H1 (cell line): ENCODE measurements around the gene C20orf141.

Experiments
- EGR1 ChIP-seq: IDR thresholded peaks from 2 replicates; pipeline ENCODE4 v1.6.1; 2011; ENCODE audit warnings: low read depth, low read length, borderline replicate concordance
- EZH2 ChIP-seq: fragments of 200-600 bp; sonication (generic); IDR thresholded peaks from 2 replicates; pipeline ENCODE4 v1.7.1; 2012; ENCODE audit warnings: low read depth, mild to moderate bottlenecking, moderate library complexity, low read length, inconsistent platforms; ENCODE audit not compliant: severe bottlenecking
- GABPA ChIP-seq: IDR thresholded peaks from 2 replicates; pipeline ENCODE4 v1.6.1; 2011; ENCODE audit warnings: mild to moderate bottlenecking, low read length, moderate library complexity, borderline replicate concordance; ENCODE audit not compliant: insufficient read depth
- MAFK ChIP-seq: IDR thresholded peaks from 2 replicates; pipeline ENCODE4 v1.6.1; 2012; ENCODE audit warnings: low read depth, mild to moderate bottlenecking, improper control_type of control experiment, low read length
- POLR2A ChIP-seq, 2 experiments: IDR thresholded peaks; 1 replicate in 1 of 2; 2 replicates in 1 of 2; pipeline ENCODE4 v1.6.1; 2011; ENCODE audit warnings: low read depth in 2 of 2, low read length in 2 of 2, mild to moderate bottlenecking in 2 of 2; ENCODE audit errors: control extremely low read depth in 1 of 2
- POLR2AphosphoS5 ChIP-seq: IDR thresholded peaks from 2 replicates; pipeline ENCODE4 v1.6.1; 2011; ENCODE audit warnings: low read depth, low read length
- SIX5 ChIP-seq: IDR thresholded peaks from 2 replicates; pipeline ENCODE4 v1.6.1; 2011; ENCODE audit warnings: mild to moderate bottlenecking, low read depth, low read length
- SP4 ChIP-seq: IDR thresholded peaks from 2 replicates; pipeline ENCODE4 v1.6.1; 2012; ENCODE audit warnings: low read length, inconsistent platforms
- SUZ12 ChIP-seq: fragments of 200-600 bp; sonication (generic); IDR thresholded peaks from 2 replicates; pipeline ENCODE4 v1.6.1; 2012; ENCODE audit warnings: mild to moderate bottlenecking, inconsistent platforms, low read length, moderate library complexity, mixed read lengths
- USF2 ChIP-seq: IDR thresholded peaks from 2 replicates; pipeline ENCODE4 v1.6.1; 2011; ENCODE audit warnings: low read length, improper control_type of control experiment
- TF ChIP-seq, protein P1 (sequence below), 3 experiments: IDR thresholded peaks; 1 replicate in 2 of 3; 2 replicates in 1 of 3; pipeline versions ENCODE4 v1.5.1 to v1.6.1; 2011; ENCODE audit warnings: low read length in 3 of 3, mild to moderate bottlenecking in 3 of 3, inconsistent platforms in 2 of 3, low read depth in 1 of 3, moderate library complexity in 1 of 3; ENCODE audit not compliant: insufficient read depth in 1 of 3; ENCODE audit errors: control extremely low read depth in 1 of 3
- TF ChIP-seq, protein P2 (sequence below): IDR thresholded peaks from 2 replicates; pipeline ENCODE4 v1.6.1; 2012; ENCODE audit warnings: low read length, inconsistent platforms

GRCh38 chr20:2799271-2799670 lies 15.5 kb upstream of the C20orf141 start:
- TF ChIP-seq POLR2A (IDR thresholded peaks at IDR 0.05; ENCODE audit: control extremely low read depth in 1 of 2, low read depth in 2 of 2, low read length in 2 of 2) (no peak), EGR1 (no peak), USF2 (no peak), EZH2 (no peak), SIX5 (no peak), SP4 (no peak), GABPA (no peak), SUZ12 (no peak), MAFK (no peak), POLR2AphosphoS5 (no peak)
- TF ChIP-seq, protein P1, sequence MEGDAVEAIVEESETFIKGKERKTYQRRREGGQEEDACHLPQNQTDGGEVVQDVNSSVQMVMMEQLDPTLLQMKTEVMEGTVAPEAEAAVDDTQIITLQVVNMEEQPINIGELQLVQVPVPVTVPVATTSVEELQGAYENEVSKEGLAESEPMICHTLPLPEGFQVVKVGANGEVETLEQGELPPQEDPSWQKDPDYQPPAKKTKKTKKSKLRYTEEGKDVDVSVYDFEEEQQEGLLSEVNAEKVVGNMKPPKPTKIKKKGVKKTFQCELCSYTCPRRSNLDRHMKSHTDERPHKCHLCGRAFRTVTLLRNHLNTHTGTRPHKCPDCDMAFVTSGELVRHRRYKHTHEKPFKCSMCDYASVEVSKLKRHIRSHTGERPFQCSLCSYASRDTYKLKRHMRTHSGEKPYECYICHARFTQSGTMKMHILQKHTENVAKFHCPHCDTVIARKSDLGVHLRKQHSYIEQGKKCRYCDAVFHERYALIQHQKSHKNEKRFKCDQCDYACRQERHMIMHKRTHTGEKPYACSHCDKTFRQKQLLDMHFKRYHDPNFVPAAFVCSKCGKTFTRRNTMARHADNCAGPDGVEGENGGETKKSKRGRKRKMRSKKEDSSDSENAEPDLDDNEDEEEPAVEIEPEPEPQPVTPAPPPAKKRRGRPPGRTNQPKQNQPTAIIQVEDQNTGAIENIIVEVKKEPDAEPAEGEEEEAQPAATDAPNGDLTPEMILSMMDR (IDR thresholded peaks at IDR 0.05; ENCODE audit: control extremely low read depth in 1 of 3, insufficient read depth in 1 of 3, low read depth in 1 of 3, low read length in 3 of 3) = no peak
- TF ChIP-seq, protein P2, sequence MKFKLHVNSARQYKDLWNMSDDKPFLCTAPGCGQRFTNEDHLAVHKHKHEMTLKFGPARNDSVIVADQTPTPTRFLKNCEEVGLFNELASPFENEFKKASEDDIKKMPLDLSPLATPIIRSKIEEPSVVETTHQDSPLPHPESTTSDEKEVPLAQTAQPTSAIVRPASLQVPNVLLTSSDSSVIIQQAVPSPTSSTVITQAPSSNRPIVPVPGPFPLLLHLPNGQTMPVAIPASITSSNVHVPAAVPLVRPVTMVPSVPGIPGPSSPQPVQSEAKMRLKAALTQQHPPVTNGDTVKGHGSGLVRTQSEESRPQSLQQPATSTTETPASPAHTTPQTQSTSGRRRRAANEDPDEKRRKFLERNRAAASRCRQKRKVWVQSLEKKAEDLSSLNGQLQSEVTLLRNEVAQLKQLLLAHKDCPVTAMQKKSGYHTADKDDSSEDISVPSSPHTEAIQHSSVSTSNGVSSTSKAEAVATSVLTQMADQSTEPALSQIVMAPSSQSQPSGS = no peak
